Measurements from ENCODE around the gene EPHA4. TPM values are rescaled to one million over a fixed set of nuclear protein-coding genes. Genes with fewer than 3 reads are reported as not detected.
A peak's percentile ranks its signal among the peaks of the same experiment; 100 is the strongest.

EPHA4 gene
- polyA plus RNA-seq, 1 donor (not counting 4 experiments of a cell fraction or from before 2014, with no cell fraction given) = 9.0 TPM

GRCh38 chr2:221570321-221570935, 1.7 kb downstream of the EPHA4 start:
- peak overlapping the region; percentile 99 for H3K4me2 ChIP-seq (ENCODE audit: control insufficient read depth, extremely low read depth, insufficient read depth, low read depth, low read length)
- H3K27me3 ChIP-seq (ENCODE audit: control insufficient read depth, extremely low read depth, insufficient read depth, low read length) = peaks cover 10% of the 10 kb centered on the region
- H3K79me2 ChIP-seq (ENCODE audit: control insufficient read depth, insufficient read depth, low read length) = peaks cover 4% of the 10 kb centered on the region
- FAIRE-seq (peak; percentile 39), DNase-seq (ENCODE audit: low read depth, low spot score) (no peak)
- H3K9me1 ChIP-seq (ENCODE audit: control insufficient read depth, extremely low read depth, insufficient read depth, low read length) = no peaks in the 10 kb centered on the region
- no peak overlapping the region for H2AFZ ChIP-seq (ENCODE audit: control insufficient read depth, low read length)
- peaks cover 10% of the 10 kb centered on the region for H3K4me1 ChIP-seq (ENCODE audit: control insufficient read depth, extremely low read depth, insufficient read depth, low read length)
- H3K9ac ChIP-seq (ENCODE audit: control insufficient read depth, extremely low read depth, insufficient read depth, low read length) = no peak overlapping the region
- dilution Hi-C loops (cut with MboI; ENCODE audit: extremely low pct_ligation_motif_present, low sequenced_read_pairs) = no loop called here
- H3K27ac ChIP-seq (ENCODE audit: control insufficient read depth, insufficient read depth, low read length) = no peak overlapping the region
- H4K20me1 ChIP-seq (ENCODE audit: control insufficient read depth, extremely low read depth, insufficient read depth, low read length) = no peaks in the 10 kb centered on the region
- no peaks in the 10 kb centered on the region for H3K9me3 ChIP-seq (ENCODE audit: control insufficient read depth, low read depth, low read length)
- no peaks in the 10 kb centered on the region for H3K36me3 ChIP-seq (ENCODE audit: control insufficient read depth in 2 of 2, extremely low read depth in 1 of 2, insufficient read depth in 2 of 2, low read length in 2 of 2)
- H3K4me3 ChIP-seq (ENCODE audit: control insufficient read depth in 2 of 3, extremely low read depth in 1 of 3, insufficient read depth in 2 of 3, low read depth in 1 of 3, low read length in 3 of 3) = peak overlapping the region; percentile 61 to 89 (median 87)
- TF ChIP-seq CTCF (optimal IDR thresholded peaks at IDR 0.05 in 1 of 3, IDR thresholded peaks at IDR 0.05 in 1 of 3, conservative IDR thresholded peaks at IDR 0.05 in 1 of 3; ENCODE audit: extremely low read depth in 1 of 3, insufficient read depth in 2 of 3, low read length in 3 of 3) (peak in 2 of 3 experiments; percentile 28 to 58), EZH2 (IDR thresholded peaks at IDR 0.05; ENCODE audit: low read length) (no peak)

- Histone ChIP-seq H3K27me3 (ENCODE audit: control insufficient read depth, extremely low read depth, insufficient read depth, low read length) (peaks cover 10% of the 10 kb centered on the region), H3K4me1 (ENCODE audit: control insufficient read depth, extremely low read depth, insufficient read depth, low read length) (peaks cover 10% of the 10 kb centered on the region), H3K4me3 (ENCODE audit: control insufficient read depth in 2 of 3, extremely low read depth in 1 of 3, insufficient read depth in 2 of 3, low read depth in 1 of 3, low read length in 3 of 3) (no peak overlapping the region), H2AFZ (ENCODE audit: control insufficient read depth, low read length) (no peak overlapping the region), H3K79me2 (ENCODE audit: control insufficient read depth, insufficient read depth, low read length) (peaks cover 4% of the 10 kb centered on the region), H3K9me3 (ENCODE audit: control insufficient read depth, low read depth, low read length) (no peaks in the 10 kb centered on the region), H3K36me3 (ENCODE audit: control insufficient read depth in 2 of 2, extremely low read depth in 1 of 2, insufficient read depth in 2 of 2, low read length in 2 of 2) (no peaks in the 10 kb centered on the region), H3K27ac (ENCODE audit: control insufficient read depth, insufficient read depth, low read length) (no peak overlapping the region), H4K20me1 (ENCODE audit: control insufficient read depth, extremely low read depth, insufficient read depth, low read length) (no peaks in the 10 kb centered on the region), H3K9ac (ENCODE audit: control insufficient read depth, extremely low read depth, insufficient read depth, low read length) (no peak overlapping the region), H3K9me1 (ENCODE audit: control insufficient read depth, extremely low read depth, insufficient read depth, low read length) (no peaks in the 10 kb centered on the region), H3K4me2 (ENCODE audit: control insufficient read depth, extremely low read depth, insufficient read depth, low read depth, low read length) (no peak overlapping the region)
- FAIRE-seq (no peak), DNase-seq (ENCODE audit: low read depth, low spot score) (no peak)
- dilution Hi-C loops (cut with MboI; ENCODE audit: extremely low pct_ligation_motif_present, low sequenced_read_pairs) = no loop called here
- TF ChIP-seq EZH2 (IDR thresholded peaks at IDR 0.05; ENCODE audit: low read length) (no peak), CTCF (optimal IDR thresholded peaks at IDR 0.05 in 1 of 3, IDR thresholded peaks at IDR 0.05 in 1 of 3, conservative IDR thresholded peaks at IDR 0.05 in 1 of 3; ENCODE audit: extremely low read depth in 1 of 3, insufficient read depth in 2 of 3, low read length in 3 of 3) (no peak)
Measured at GRCh38 chr2:221569871-221570270, 2.2 kb downstream of the EPHA4 start.

Data from keratinocyte (primary cell).